GM19099 (cell line): ENCODE results near the gene TRAPPC3.

ENCODE experiments used
- POLR2A ChIP-seq: IDR thresholded peaks from 3 replicates; pipeline ENCODE4 v1.6.1; 2011; ENCODE audit warnings: low read depth; ENCODE audit not compliant: insufficient read length; ENCODE audit errors: extremely low read depth

TRAPPC3 gene

DNA sequence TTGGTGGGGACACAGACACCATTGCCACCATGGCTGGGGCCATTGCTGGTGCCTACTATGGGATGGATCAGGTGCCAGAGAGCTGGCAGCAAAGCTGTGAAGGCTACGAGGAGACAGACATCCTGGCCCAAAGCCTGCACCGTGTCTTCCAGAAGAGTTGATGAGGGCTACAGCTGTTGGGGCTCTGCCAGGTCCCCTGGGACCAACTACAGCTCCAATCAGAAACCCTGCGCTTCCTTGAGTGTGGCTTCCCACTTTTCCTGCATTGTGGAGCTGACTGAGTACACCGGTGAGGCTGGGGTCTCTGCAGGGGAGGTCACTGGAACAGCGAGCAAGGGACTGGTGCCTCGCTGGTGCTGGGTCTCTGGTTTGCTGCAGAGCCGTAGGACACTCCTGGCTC is 56.1 kb downstream of the TRAPPC3 start:
- TF ChIP-seq POLR2A: no peak

DNA sequence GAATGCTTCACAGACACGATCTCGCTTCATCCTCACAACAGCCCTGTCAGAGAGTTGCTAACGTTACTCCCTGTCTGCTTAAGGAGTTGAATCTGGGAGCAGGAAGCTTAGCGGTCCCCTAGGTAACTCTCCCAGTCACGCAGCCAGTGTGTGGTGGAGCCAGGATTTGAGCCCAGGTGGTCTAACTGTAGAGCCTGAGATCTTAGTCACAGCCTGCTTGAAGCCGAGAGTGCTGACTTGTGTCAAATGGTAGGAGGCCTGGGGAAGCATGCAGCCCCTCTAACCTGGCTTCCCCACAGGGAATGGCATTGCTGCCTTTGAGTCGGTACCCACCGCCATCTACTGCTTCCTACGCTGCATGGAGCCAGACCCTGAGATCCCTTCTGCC is 56.5 kb downstream of the TRAPPC3 start:
- TF ChIP-seq POLR2A: no peak

DNA sequence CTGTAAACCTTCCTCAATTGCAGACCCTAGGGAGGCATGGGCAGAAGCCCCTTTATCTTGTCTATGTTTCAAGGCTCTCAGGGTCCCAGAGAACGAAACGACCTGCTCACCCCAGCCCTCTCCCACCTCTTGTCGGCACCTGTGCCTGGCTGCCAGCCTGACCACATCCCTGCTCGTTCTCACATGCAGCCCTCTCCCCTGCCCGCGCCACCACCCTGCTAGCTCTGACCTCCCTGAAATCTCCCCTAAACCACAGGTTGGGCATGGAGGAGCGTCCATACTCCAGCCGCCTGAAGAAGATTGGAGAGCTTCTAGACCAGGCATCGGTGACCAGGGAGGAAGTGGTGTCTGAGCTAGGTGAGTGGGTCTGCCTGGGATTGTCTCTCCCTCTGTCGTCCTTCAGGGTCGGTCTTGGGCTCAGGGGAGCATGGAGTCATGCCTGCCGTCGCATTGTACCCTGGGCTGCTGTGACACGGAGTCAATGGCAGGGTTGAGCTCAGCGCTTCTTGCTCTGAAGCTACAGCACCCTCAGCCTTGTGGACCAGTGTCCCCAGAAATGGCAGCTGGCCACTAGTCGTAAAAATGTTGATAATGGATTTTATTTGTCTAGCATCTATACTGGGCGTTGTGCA is 57.0 kb downstream of the TRAPPC3 start:
- no peak for TF ChIP-seq POLR2A

DNA sequence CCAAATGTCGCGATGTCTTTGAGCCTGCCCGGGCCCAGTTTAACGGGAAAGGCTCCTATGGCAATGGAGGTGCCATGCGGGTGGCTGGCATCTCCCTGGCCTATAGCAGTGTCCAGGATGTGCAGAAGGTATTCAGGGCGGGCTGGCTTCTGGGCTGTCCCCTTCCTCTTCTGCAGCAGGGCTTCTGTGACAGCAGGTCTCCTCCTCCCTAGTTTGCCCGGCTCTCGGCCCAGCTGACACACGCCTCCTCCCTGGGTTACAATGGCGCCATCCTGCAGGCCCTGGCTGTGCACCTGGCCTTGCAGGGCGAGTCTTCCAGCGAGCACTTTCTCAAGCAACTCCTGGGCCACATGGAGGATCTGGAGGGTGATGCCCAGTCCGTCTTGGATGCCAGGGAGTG is 57.6 kb downstream of the TRAPPC3 start:
- TF ChIP-seq POLR2A: no peak

DNA sequence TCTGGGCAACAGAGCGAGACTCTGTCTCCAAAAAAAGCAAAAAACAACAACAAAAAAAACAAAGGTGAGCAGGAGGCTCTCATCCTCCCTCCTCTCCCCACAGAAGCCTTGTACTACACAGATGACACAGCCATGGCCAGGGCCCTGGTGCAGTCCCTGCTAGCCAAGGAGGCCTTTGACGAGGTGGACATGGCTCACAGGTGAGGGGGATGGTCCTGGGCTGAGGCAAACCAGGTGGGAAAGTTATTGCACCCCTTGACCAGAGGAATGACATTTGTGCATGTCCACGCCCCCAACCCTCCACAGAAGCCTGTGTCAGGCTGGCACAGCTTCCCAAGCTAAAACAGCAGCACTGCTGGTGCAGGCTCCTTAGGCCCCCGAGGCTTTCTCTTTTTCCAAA is 58.1 kb downstream of the TRAPPC3 start:
- TF ChIP-seq POLR2A: no peak

DNA sequence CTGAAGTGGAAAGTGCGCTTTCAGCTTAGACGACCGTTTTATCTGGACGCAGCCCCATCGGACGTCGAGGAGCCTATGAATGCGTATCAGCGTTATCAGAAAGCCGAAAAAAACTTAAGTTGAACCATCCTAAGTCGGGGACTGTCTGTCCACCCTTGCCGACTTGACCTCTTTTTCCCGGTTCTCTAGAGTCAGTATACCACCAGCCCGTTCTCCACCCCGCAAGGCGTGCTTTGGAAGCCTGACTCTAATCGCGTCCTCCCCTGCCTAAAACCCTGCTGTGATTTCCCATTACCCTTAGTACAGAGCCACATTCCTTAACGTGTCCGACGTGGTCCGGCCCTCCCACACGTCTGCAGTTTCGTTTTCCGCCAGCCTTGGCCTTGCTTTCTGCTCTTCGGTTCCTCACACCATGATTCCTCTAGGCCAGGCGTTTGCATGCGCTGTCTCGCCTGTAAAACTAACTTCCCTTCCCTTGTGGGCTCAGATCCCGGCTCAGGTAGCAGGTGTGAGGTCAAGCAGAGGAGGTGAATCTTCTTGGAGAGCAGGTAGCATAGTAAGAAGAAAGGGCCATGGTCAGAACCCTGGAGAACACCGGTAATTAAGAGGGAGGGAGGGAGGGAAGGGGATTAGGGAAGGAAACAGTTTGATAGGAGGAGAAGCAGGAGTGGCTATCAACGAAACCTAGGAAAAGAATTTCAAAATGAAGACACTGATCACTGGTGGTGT is 59.7 kb downstream of the TRAPPC3 start:
- TF ChIP-seq POLR2A: peak; percentile 26

DNA sequence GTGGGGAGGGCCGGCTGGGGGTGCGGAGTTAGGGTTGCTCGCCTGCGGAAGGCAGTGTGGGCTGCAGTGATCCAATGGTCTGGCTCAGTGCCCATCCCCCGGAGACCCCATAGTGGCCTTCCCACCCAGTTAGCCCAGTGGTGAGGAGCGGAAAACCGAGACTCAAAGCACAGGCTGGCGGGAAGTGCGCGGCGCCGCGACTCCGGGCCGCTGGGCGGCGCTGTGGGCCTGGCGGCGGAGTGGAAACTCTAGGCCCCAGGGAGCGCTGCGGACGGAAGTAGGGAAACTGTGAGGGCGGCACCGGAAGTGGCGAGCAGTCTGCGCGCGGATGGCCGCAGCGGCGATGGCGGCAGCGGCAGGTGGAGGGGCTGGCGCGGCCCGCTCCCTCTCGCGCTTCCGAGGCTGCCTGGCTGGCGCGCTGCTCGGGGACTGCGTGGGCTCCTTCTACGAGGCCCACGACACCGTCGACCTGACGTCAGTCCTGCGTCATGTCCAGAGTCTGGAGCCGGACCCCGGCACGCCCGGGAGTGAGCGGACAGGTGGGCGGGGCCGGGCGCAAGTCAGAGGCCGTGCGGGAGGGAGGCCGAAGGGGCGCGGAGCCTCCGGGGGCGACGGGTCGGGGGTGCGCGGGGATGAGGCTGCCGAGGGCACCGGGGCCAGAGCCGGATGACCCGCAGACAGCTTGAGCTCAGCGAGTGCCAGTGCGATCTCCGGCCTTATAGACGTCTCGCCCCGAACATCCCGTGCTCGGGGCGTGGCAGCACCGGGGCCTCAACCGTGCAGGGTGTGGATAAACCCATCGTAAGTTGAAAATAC is 60.5 kb downstream of the TRAPPC3 start, which contains the start of gene ADPRS:
TSS of gene ADPRS (plus strand) at position 316 of the 816 bp plus-strand sequence. CDS start at position 329, 13 bp downstream.
- TF ChIP-seq POLR2A: peak; percentile 98

DNA sequence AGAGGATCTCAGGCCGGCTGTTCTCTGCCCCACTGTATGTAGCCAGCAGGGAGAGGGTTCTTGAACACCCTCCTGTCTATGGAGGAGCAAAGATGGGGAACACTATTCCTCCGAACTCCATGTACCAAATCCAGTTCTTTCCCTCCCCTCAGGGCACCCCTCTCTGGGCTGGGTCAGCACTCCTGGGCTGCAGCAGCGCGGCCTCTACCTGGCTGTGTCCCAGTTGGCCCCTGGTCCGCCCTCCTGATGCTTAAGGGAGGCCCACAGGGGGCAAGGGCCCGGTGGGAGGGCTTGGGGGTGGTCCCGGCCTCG is 61.1 kb downstream of the TRAPPC3 start:
- TF ChIP-seq POLR2A: no peak

DNA sequence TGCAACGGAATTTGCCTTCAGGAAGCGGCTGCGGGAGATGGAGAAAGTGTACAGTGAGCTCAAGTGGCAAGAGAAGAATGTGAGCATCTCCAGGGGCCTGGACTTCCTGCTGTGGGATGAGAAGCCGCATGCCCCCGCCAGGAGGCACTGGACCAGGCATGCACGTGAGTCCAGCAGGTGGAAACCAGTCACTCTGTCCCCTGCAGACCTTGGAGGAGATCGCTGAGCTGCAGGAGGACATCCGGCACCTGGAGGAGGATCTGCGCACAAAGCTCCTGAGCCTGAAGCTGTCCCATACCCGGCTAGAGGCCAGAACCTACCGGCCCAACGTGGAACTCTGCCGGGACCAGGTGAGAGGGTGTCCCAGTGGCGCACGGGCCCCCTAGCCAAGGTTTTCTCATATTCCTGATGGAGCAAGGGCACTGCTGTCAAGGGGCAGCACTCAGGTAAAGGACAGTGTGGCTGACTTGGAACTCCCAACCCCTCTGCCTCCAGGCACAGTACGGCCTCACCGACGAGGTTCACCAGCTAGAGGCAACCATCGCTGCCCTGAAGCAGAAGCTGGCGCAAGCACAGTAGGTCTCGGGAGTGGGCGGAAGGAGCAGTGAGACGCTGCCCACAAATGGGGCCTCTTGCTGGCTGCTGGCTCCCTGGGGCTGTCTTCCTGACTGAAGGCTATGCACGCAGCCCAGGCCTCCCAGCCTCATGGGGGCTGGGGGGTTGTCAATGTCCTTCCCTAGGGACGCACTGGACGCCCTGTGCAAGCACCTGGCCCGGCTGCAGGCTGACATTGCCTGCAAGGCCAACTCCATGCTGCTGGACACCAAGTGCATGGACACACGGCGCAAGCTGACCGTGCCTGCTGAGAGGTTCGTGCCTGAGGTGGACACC is 61.8 kb downstream of the TRAPPC3 start:
- no peak for TF ChIP-seq POLR2A
